GM21447 (cell line): Measurements from ENCODE around the gene SCD.

Source experiments
- ATAC-seq: cut with Tn5 transposase; IDR thresholded peaks from one replicate; pipeline ENCODE4 v1.9.1; 2021; ENCODE audit not compliant: unreplicated experiment

The SCD gene

DNA sequence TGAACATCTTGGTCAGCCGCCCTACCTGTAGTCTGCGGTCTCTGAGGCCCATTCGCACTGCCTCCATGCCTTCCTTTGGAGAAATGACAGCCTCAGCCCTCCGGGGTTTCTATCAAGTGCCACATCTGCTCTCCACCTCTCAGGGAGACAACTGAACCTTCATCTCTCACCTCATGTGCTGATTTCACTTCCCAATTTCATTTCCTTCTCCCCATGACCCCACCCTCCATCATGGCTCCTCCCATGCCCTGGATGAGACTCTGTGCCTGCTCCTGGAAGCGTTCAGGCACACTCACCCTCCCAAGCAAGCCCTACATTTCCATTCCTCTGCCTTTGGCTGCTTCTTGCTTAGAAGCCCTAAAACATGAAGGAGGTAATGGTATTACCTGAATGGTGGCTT is 7.8 kb upstream of the SCD start:
- ATAC-seq: peak; percentile 63

GRCh38 chr10:100340948-100341847 is 5.8 kb upstream of the SCD start:
- no peak for ATAC-seq

- peak; percentile 21 for ATAC-seq
Observed at GRCh38 chr10:100341953-100342626, 4.9 kb upstream of the SCD start.

- ATAC-seq: no peak
Observed at GRCh38 chr10:100342627-100342972, 4.4 kb upstream of the SCD start.

DNA sequence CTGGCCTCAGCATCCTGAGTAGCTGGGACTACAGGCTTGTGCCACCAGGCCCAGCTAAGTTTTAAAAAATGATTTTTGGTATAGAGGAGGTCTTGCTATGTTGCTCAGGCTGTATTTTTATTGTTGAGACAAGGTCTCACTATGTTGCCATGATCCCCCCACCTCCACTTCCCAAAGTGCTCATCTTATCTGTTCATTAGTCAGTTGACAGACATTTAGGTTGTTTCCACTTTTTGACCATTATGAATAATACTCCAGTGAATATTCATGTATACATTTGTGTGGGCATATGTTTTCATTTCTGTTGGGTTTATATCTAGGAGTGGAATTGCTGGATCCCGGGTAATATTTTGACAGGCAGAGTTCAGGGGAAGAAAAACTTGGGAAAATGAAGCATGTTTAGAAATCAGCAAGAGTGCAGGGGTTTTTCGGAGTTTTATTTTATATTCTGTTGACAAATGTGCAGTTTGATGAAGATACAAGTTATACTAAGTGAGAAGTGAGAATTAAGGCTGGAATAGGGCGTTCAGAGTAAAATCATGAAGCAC is 2.7 kb upstream of the SCD start:
- no peak for ATAC-seq

GRCh38 chr10:100345570-100346330 is 1.3 kb upstream of the SCD start:
- ATAC-seq: no peak

DNA sequence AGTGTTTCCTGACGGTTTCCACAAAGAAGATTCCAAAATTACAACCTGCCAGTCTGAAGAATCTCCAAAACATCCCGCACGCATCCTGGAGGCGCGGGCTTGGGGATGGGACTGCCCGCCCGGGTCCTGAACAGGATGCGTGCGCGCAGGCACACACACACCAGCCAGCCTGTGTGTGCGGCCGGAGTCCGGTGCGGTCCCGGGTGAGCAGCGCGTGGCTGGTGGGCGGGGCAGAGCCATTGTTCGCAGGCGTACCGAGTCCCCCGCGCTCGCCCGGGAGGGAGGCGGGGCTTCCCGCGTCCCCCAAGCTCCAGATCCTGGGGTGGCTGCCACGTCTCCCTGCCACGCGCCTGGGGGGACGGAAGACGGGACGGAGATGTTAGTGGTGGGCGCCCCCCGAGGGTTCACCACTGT is 675 bp upstream of the SCD start:
- ATAC-seq: peak; percentile 52

- ATAC-seq: no peak
Observed at GRCh38 chr10:100347568-100348195, 649 bp downstream of the SCD start.

DNA sequence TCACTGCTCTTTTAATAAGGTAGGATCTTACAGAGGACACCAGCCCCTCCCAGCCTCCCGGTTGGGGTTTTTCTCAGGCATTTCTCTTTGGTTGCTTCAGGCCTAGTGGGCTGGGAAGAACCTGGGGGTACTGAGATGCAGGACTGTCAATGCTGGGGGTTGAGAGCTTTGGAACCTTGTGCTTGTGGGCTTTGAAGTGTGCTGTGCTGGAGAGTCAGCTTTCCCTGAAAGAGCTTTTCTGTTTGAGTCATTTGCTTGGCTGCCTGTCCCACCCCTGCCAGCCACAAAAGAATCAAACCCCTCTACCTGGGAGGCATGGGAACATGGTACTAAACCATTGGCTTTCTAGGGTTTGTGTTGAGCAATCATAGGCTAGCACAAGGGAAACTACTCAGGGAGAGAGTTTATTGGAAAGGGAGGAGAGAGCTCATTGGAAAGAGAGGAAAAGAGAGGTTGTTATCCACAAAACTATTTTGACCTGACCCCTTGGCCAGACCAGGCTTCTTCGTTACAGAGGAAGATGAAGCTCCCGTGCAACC is 1.4 kb downstream of the SCD start:
- no peak for ATAC-seq

- ATAC-seq: no peak
Observed at GRCh38 chr10:100349087-100349486, 2.1 kb downstream of the SCD start.

DNA sequence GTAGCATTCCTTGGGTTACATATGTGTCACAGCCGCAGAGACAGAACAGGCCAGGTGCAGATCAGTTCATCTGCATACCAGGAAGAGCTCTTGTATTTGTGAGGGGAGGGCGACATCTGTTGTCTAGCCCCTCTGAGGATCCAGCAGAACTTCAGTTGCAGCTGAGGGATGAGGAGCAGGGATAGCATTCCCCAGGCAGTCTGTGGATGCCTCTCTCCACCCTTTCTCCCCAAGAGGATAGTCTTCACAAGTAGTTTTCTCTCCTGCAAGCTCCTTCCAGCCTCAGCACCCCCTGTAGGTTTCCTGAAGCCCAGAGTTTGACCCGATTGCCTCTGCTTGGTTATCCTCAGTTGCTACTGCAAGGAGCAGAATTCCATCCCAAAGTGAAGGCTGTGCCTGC is 2.6 kb downstream of the SCD start:
- no peak for ATAC-seq

GRCh38 chr10:100350914-100351485 is 4.0 kb downstream of the SCD start:
- no peak for ATAC-seq

DNA sequence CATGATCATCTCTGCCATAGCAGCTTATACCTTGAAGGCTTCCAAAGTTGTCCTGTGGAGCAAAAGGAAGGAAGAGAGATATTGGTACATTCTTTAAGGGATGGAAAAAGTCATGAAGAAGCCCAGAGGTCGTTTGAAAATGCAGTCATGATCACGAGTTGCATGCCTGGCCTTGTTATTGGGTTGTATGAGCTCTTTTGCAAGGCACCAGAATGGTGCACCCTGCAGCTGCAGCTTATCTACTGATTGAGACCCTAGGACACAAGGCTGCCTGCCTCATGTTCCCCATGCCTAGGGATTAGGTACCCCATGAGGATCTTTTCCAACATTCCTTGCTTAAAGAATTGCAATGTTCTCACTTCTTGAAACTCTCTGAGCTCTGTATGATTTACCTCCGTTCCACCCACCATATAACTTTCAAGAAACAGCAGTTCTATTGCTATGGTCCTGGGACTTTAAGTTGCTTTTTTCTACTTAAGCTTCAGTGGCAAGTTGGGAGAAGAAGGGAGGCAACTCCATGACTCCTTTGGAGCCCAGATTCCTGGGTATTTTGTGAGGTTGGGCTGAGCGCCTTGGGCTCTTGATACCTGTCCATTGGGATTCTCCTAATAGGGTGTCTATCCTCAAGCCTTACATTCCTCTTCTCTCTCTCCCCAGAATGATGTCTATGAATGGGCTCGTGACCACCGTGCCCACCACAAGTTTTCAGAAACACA is 6.9 kb downstream of the SCD start:
- ATAC-seq: no peak

- ATAC-seq: no peak
Observed at GRCh38 chr10:100355086-100355485, 8.1 kb downstream of the SCD start.

DNA sequence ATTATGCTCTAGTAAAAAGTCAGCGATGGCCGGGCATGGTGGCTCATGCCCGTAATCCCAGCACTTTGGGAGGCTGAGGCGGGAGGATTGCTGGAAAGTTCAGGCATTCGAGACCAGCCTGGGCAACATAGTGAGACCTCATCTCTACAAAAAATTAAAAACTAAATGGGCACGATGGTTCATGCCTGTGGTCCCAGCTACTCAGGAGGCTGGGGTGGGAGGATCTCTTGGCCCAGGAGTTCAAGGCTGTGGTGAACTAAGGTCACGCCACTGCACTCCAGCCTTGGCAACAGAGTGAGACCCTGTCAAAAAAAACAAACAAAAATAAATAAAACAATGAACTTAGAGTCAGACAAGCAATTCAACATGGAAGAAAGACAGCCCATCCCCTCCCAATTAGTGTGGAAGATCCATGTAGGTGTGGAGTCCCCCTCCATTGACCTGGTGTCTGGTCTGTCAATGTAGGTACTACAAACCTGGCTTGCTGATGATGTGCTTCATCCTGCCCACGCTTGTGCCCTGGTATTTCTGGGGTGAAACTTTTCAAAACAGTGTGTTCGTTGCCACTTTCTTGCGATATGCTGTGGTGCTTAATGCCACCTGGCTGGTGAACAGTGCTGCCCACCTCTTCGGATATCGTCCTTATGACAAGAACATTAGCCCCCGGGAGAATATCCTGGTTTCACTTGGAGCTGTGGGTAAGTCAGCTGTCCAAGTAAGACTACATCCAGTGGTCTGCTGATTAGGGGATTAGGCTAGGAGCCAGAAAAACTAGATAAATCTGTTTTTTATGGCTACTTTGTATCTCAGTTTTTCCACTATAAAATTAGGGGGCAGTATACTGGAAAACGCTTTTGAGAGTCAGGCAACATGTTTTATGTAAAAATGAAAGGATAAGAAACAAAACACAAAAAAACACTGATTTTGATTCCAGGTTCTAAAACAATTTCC is 9.3 kb downstream of the SCD start:
- ATAC-seq: no peak

DNA sequence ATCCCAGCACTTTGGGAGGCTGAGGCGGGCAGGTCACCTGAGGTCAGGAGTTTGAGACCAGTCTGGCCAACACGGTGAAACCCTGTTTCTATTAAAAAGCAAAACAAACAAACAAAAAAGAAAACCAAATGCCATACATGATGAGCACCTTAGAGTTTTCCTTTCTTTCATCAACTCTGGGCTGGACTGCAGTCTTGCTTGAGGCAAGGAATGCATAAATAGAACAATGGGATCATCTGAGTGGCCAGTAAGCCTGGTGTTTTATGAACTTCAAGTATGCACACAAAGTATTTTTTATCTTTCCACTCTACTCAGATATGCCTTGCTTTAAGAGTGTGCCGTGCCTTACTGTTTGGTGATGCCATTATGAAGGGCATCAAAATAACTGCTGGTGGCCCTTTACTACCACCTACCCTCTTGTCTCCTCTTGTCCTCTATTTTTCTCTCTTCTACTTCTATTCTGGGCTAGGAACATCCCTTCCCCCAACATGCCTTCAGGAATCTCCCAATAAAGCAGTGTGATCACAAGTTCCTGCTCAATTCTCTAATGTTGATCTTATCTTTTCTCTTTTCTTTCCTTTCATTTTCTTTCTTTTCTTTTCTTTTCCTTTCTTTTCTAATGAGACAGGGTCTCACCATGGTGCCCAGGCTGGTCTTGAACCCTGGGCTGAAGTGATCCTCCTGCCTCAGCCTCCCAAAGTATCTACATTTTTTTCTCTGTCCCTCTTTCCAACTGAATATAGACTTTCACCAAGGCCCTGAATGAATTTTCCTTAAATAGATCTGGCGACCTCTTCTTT is 10.2 kb downstream of the SCD start:
- ATAC-seq: no peak

DNA sequence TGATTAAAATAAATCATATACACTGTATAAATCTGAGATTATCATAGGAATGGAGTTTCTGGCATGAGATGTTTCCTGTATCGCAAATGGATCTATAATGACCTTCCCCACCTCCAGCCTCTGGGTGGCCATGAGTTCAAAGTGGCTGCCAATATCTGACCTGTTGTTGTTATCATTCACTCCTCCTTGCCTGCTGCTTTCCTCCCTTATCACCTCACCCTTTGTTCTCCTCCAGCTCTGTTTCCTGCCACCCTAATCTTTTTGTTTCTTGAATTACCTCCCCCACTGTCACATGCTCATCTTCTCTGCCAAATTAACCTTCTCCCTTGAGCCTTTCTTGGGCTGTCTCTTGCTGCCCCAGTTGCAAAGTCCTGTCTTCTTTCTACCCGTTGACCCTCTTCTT is 12.0 kb downstream of the SCD start:
- ATAC-seq: no peak
